ENCODE measurements around the gene CTNND2.
"Not testable (repeated sequence)": the region's sequence is repeated elsewhere in the genome, so short reads cannot be mapped to it uniquely, and the experiment has no call there.

CTNND2 gene

DNA sequence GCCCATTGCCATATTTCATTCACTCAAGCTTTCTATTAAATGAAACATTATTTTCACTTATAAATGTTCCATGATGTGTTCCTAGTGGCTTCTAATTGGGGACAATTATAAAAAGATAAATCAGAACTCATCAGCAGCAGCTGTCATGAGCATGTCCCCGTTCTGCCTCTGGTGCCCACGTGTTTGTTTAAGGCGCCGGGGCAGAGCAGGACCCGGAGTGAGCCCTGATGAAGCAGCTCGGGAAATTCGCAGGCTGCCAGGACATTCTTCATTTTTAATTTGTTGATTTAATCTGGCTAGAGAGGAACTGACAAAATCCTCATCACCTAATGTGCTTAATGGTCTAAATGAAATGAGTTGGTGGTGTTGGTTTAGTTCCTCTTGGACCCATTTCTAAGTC lies 475.0 kb downstream of the CTNND2 start:
- no peak for DNase-seq

DNA sequence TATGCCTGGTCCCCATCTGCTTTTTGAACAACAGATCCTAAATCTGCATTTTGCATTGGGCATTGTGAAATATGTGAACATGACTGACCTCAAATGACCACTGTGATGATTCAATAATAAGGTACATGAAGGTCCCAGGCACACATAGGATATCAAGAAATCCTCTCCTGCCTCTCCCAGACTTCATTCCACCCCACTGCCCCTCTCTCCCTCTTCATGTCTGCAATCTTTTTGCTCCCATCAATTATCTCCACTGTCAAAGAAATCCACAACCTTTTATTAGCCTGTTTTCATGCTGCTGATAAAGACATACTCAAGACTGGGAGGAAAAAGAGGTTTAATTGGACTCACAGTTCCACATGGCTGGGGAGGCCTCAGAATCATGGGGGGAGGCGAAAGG lies 476.7 kb downstream of the CTNND2 start:
- DNase-seq = no peak

DNA sequence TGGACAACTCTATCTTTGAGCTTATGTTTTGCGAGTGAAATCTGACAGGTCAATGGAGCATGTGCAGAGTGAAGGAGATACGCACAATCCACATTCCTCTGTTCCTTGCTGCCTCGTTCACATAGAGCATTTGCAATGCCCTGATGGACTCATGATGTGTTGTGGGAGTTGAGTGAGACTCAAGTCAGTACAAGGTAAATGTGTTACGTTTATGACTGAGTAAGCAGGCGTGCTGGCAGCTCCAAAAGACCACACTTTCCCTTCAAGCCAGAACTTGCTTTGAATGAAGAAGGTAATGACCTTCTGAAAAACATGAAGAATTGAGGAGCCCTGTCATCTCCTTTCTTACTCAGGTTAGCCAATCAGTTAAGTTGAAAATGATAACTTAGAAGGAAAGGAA lies 477.8 kb downstream of the CTNND2 start:
- no peak for DNase-seq

DNA sequence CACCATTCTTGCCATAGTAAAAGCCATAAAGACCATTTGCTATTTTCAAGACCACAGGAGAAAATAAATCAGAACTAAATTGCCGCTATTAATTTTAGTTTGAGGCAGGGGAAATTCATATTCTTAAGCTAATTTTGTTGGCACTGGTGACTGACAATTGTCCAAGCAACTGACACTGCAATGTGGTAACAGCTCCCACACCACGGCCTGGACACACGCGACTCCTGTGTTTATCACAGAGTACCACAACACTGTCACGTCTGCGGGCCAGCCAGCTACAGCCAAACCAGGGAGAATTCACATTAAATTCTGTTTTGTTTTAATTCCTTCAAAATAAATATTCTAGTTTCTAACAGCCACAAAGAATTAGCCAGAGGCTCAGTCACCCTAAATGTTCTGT lies 481.9 kb downstream of the CTNND2 start:
- DNase-seq = no peak

DNA sequence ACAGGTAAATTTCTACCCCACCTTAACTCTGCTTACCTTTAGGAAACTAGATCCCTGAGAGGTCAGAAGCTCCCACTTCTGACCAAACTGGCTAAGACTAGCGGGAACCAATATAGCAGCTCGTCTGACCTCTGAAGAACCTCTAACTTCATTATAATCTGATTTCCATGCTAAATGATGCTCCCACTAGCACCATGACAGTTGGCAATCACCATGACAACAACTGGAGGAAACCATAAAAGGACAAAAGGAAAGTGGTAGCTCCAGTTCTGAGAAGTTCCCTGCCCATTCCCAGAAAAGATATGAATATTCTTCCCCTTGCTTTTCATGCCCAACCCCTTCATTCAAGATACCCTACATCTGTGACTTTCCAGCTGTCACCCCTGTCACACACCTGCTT lies 483.3 kb downstream of the CTNND2 start:
- DNase-seq = no peak

DNA sequence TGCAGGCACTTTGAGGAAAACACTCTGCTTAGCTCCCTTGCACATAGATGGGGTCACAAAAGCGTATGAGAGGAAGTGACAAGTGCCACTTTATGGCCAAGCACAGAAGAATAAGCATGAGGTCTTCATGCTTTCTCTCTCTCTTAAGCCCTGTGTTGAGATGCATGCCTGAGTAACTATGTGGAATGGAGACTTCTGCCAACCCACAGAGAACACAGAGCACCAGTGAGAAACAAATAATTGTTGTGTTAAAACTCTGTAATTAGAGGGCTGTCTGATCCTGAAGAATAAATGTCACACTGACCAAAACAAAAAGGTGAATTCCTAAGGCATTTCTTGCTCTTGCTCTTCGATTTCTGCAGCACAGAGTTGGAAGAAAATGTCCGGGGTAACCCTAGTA lies 488.5 kb downstream of the CTNND2 start:
- DNase-seq = no peak

DNA sequence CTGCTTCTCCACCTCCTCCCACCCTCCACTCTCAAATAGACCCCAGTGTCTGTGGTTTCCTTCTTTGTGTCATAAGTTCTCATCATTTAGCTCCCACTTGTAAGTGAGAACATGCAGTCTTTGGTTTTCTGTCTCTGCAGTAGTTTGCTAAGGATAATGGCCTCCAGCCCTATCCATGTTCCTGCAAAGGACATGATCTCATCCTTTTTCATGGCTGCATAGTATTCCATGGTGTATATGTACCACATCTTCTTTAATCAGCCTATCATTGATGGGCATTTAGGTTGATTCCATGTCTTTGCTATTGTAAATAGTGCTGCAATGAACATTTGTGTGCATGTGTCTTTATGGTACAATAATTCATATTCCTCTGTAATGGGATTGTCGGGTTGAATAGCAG lies 489.5 kb downstream of the CTNND2 start:
- not testable (repeated sequence) for DNase-seq

DNA sequence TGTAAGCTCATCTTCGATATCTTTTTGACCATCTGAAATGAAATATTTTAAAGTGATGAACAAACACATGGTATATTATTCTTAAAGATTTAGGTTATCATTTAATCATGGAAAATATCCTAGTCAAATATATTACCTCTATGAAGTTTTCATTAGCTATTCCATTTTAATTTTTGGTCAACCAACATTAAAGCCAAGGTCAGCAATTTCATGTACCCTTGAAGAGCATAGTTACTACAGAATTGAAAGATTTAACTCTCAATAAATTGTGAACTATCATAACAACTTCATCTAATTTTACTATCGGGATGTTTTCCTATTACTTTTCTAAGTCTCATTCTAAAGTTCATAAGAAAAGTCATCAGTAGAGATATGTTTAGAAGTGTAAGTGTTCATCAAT lies 492.6 kb downstream of the CTNND2 start:
- DNase-seq = no peak

DNA sequence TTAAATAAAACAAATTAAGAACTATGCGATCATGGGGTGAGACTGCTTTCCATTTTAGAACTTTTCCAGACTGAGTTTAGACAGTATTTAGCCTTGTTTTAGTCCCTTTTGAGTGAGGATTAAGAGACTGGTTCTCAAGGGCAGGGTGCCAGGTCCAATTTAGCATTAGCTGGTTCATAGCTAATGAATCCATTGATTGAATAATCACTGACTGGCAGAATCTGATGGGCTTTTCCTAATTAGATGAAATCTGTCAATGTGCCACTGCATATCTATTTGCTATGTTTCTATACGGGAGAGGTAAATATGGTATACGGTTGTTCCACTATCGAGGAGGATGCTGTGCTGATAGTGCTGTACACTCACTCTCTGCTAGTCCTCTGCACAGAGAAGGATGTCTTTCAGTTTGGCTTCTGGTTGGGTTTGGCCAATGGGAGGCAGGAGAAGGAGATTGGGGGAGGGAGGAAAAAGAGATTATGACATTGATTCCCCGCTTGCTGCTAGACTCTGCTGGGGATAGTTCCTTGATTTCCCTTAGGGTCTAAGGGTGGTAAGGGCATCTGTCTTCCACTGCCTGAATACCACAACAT lies 496.6 kb downstream of the CTNND2 start:
- no peak for DNase-seq

DNA sequence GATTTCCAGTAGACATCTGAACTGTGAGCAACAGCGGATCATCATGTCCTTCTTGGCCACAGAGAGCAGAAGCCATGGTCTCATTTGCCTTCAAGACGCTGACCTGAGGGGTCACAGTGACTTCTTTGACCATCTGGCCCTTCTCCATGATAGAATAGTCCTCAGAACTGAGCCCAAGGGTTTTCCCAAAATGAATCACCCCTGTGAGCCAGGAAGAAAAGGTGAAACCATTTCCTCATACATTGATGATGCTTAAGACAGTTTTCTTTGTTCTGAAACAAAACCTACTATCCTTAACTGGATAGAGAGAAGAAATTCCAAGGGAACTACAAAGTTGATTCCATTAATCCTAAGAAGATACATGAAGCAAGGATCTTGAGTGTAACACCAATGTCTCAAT lies 503.9 kb downstream of the CTNND2 start:
- no peak for DNase-seq

DNA sequence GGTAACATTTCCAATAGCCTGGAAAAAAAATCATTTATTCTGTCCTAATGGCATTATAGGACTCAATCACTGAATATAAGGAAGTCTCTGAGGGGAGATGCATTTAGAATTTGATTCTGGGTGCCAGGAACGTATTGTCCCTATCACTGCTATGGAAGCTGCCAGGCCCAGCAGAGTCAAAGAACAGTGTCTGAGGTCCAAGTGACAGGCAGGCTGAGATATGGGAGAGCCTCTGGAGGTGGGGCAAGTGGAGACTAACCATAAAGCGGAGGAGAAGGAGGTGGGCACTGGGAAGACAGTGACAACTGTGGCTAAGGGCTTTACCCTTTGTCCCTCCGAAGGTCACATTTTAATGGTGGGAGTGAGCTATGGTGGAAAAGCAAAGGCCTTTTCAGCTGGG lies 505.5 kb downstream of the CTNND2 start:
- DNase-seq = no peak

DNA sequence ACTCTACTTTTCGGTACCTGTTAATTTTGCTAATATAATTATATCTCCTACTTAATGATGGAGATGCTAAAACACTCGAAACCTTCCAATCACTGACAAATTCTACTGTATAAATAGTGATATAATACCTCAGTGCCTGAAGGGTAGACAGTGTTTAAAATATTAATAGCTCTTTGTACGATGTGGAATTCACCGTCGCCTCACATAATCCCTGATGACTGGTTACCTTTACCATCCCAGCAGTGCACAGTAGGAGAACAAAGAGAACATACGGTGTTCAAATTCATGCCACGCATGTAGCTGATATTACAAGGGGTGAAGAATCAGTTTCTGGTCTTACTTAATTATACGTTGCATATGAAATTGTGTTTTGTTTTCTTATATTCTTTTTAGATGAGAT lies 506.7 kb downstream of the CTNND2 start:
- DNase-seq = no peak

DNA sequence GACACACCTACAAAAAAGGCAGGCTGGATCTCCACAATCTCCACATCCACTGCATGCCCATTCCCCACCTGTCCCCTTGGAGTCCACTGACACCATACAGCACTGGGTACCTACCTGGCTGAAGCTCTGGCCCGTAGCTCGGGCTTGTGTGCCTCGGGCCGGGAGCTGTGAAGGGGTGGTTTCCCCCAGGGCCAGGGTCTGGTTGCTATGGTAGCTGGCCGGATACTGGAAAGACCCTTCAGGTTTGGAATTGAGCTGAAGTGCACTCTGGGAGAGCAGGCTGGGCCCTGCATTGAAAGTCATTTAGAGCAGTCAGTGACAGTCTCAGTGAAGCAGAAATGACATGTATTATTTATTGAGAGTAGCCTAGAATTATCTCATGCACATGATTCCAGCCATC lies 507.3 kb downstream of the CTNND2 start:
- no peak for DNase-seq

DNA sequence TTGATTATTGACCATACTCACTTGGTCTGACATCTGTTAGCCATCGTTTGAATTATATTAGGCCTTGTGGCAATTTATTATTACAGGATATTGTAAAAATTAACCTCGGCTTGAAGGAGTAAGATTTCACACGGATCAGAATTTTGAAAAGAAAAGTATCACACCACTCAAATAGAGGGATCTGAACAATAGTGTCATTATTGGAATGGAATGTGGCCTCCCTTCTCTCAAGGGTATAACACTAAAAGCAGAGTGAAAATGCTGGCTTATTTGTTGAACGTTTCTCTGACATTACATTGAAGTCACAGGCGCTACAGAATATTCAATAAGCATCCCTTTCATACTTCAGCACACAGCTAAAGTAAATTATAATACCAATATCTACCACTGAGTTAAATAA lies 509.3 kb downstream of the CTNND2 start:
- DNase-seq = no peak

DNA sequence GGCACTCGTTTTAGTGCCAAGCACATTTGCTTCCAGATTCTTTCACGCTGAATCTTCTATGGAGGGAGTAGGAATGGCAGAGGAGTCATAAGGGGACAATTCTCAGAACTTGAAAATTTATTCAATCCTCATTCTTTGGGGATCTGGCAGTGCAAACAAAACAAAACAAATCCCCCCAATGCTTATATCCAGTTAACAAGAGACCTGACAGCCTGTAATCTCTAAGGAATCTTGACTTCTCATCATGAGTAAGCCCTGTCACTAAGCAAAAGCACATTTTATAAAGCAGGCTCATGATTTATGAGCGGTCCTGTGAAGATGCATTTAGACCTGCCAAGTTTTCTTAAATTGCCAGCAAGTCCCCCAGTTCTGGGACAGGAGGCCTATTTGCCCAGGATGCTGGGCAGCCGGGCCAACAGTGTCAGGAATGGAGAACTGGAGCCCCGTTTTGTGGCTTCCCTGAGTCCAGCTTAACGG lies 513.9 kb downstream of the CTNND2 start:
- DNase-seq = no peak

DNA sequence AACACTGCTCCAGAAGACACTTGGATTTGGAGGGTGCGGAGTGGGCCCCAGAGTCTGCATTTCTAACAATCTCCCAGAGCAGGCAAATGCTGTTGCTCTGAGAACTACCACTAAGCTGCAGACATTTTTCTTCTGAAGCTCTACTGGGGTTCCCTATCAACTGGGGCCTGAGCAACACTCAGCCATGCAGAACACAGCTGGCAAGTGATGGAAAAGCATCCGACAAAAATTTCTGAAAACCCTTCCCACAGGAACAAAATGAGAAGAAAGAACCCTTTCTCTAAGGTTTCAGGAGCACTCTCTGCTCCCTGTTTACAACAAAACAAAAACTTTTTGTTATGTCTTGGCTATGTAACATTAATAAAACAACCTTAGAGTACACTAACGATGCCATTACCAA lies 516.9 kb downstream of the CTNND2 start:
- no peak for DNase-seq

DNA sequence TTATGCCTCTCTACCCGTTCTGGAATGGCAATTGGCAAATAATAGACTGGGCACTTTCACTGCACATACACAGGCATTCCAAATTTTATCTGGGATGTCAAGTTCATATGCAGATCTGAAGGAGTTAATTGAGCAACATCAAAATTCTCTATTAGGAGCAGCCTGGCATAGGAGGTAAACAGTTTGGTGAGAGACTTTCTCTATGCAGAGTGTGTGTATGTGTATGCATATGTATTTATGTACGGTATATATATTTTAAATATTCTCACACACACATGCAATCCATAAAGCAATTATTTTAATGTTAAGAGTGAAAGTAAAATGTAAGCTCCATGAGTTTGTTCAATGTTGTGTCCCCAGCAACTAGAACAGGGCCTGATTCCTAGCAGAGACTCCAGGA lies 517.8 kb downstream of the CTNND2 start:
- DNase-seq = no peak

DNA sequence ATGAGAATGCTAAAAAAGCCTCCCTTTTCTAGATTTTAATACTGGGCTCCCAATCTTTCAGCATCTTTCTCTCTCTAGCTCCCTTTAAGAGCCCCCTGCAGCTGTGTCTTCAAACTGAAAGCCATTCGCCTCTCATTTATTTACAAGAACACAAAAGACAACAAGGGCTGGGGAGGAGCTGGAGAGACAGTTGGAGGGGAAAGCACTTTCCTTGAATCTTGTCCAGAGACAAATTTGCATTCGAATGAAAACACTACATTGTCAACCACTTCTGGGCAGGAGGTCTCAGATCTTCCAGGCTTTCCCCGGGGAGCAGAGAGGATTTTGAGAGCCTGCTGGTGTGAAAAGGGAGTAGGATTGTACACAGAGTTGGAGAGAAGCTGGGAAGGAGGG lies 518.3 kb downstream of the CTNND2 start:
- peak; percentile 53 for DNase-seq

DNA sequence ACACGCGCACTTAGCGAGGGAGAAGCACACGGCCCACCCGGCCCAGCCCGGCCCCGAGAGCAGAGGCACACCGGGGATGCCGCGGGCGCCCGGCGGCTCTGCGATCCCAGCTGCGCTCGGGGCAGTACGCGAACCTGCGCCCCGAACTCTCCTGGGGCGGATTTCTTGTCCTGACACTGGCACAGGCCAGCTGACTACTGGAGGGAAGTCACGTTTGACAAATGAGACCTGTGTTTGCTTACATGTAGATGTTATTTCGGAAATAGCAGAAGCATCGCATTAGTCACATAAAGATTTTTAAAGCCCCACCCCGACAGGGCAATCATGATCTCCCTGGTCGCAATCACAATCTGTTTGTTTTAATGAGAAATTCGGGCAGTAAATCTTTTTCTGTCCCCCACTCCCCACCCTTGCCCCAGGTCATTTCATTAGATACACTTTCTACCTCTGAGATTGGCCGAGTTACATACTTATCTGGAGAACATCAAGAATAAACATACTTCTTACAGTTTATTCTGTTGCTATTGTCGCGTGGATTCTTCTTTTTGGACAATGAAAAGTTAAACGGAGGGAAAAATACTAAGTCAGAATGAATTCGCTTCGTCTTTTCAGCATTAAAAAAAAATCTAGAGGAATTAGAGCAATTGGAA lies 518.9 kb downstream of the CTNND2 start:
- peak; percentile 60 for DNase-seq

DNA sequence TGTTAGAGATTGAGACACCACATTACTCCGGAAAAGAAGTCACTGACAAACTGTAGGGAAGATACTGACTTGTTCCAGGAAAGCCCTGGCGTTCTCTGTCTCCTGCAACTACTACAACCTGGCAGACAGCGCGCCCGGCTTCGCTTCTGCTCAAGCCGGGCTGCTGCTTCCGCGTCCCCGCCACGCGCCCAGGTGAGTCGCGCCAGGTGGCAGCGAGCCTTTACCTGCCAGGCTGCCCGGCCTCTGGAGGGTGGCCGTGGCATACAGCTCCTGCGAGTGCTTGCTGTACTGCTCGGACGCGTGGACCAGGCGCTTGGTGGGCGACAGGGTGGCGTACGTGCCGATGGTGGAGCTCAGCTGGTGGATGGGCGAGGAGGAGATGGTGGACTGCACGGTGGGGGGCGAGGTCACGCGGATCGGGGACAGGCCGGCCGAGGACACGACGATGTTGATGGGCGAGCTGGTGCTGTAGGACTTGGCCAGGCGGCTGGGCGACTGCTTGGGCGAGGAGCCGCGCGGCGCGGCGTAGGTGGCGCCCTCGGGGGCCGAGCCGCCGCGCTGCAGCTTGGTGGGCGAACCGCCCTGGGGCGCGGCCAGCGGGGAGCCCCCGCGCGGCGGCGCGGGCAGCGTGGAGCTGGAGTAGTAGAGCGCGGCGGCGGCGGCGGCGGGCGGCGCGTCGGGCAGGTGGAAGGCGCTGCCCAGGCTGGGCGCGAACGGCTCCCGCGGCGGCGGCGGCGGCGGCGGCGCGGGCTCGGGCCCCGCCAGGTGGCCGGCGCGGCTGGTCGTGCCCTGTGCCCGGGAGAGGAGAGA lies 519.6 kb downstream of the CTNND2 start:
- DNase-seq = peak; percentile 60

DNA sequence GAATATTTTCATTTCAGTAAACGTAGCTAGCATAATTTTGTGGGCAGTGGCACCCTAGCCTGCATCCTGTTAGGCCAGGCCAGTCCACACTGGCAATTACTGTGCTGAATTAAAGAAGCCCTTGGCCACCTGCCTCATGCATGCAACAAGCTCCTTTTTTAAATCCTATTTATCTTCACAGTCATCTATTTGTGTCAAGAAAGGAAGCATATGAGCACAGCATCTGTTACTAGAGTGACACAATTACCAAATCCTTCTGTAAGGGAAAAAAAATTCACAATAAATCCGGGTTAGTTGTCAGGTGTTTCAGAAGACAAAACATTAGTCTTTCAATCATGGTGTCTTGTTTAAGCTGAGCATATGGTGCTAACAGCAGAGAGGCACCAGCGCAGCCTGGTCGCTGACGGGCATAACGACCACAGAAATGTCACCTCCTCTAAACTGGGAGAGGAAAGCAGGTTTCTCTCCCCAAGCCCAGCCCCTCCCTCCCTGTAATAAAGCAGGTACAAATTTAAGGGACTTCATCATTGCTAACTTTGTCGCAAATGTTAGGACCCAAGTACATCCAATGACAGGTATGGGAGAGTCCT lies 520.6 kb downstream of the CTNND2 start:
- DNase-seq = peak; percentile 92

DNA sequence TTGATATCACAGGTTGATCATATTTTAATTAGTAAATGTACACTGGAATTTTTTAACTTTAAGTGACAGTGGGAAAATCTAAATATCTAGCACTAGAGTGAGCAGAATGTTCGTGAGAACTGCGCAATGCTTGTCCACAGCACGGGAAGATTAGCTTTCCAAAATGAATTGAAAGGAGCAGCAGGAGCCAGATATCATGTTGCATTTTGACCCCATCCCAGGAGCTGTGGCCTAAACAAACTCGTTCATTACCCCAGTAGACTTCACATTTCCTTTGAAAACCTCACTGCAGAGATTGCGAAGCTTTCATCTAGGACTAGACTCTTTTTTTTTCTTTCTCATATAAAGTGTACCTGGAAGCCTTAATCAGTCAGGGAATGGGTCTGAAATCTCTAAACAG lies 525.8 kb downstream of the CTNND2 start:
- no peak for DNase-seq

DNA sequence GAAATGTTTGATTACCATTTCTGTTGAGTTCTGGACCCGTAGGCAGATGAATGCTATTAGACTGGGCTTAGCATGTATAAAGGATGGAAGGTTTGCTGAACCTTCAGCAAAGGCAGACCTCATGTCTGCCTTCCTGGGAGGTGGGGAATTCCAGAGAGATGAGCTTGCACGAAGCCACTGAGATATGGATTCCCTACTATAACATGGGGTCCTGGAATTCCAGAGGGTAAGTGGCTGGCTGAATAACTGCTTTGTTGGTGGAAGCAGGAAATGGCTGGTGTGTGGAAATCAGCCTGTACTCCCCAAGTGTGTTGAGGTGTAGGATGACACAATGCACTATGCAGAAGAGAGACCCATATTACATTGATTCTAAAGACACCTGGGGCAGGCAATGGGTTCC lies 526.4 kb downstream of the CTNND2 start:
- DNase-seq = no peak

DNA sequence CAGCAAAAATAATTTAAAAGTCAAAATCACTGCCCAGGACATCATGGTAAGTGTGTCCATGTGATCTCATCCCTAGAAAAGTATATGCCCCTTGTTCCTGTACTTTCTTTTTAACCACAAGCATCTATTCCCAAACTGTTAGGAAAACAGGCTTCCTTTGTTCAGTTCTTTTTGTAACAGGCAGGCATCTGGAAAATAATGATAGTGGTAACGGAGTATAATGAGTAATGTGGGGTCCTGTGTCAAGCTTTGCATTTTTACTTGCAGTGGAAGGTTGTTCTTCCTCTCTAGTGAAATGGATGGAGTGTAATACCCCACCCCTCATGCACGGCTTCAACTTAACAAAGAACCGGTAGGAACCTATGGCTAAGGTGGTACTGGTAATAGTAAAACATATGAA lies 532.1 kb downstream of the CTNND2 start:
- DNase-seq = no peak

Data from NCI-H2171 (cell line).